GM12873 (cell line): ENCODE data around the gene HIRA.

Experiments
- TF ChIP-seq, protein P1 (sequence below): IDR thresholded peaks from 2 replicates; pipeline ENCODE4 v1.5.1; 2012; ENCODE audit warnings: low read depth, mild to moderate bottlenecking, moderate library complexity, low read length, control low read depth; ENCODE audit not compliant: insufficient read depth; ENCODE audit errors: missing control alignments

Gene HIRA

DNA sequence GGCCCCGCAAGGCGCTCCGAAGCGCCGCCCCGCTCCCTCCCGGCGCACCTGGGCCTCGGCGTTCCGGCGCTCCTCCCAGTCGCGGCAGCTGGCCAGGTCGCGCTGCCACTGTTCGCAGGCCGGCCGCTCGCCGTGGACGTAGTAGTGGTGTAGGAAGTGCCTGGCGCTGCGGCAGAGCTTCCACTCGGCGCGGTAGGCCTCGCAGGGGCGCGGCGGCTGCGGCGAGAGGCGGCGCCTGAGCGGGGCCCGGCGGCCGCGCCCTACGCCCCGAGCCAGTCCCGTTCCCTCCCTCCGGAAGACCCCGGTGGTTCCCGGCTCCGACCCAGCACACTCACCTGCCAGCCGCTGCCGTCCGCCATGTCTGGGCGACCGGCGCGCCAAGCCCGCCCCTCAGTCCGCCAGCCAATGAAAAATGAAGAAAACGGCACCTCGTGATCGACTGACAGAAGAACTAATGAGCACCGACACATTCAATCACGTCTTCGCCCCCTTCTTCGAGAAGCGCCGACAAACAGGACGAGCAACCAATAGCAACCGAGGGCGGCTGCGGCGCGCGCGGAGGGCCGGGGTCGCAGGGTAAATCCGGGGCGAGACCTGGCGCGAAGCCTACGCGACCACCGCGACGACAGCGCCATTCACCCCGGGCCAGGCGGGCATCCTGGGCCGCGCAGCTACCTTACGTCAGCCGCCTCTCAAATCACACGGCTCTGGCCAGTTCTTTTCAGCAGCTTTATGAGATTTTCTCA is 16.0 kb upstream of the HIRA start, which contains the start of gene C22orf39:
Gene C22orf39 (minus strand): TSS at position 382 of the 746 bp plus-strand sequence. CDS start 23 bp downstream, at position 359.
- TF ChIP-seq, protein P1, sequence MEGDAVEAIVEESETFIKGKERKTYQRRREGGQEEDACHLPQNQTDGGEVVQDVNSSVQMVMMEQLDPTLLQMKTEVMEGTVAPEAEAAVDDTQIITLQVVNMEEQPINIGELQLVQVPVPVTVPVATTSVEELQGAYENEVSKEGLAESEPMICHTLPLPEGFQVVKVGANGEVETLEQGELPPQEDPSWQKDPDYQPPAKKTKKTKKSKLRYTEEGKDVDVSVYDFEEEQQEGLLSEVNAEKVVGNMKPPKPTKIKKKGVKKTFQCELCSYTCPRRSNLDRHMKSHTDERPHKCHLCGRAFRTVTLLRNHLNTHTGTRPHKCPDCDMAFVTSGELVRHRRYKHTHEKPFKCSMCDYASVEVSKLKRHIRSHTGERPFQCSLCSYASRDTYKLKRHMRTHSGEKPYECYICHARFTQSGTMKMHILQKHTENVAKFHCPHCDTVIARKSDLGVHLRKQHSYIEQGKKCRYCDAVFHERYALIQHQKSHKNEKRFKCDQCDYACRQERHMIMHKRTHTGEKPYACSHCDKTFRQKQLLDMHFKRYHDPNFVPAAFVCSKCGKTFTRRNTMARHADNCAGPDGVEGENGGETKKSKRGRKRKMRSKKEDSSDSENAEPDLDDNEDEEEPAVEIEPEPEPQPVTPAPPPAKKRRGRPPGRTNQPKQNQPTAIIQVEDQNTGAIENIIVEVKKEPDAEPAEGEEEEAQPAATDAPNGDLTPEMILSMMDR: no peak

DNA sequence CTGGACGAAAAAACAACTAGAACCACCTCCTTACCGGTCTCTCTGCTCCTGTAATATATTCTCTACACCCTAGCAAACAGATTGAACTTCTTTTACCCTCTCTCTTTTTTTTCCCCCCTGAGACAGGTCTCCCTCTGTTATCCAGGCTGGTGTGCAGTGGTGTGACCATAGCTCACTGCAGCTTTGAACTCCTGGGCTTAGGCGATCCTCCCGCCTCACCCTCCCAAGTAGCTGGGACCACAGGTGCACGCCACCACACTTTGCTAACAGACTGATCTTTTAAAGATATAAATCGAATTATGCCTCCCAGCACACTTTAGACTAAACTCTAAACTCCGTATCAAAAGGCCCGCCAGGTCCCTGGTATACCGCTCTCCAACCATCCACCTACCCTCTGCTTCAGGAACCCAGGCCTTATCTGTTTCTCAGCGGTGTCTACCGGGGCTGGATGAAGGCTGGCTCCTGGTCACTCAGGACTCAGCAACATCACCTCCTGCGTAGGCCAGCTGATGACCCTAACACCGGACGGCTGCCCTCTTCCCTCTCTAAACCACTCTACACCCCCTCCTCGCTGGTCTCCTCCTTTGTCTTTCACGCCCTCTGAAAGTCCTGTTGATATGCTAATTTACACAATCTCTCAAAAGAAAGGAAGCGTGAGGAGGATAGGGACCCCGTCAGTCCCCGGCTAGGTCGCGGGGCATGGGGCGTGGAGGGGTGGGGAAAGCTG is 15.2 kb upstream of the HIRA start:
- TF ChIP-seq, protein P1: no peak

DNA sequence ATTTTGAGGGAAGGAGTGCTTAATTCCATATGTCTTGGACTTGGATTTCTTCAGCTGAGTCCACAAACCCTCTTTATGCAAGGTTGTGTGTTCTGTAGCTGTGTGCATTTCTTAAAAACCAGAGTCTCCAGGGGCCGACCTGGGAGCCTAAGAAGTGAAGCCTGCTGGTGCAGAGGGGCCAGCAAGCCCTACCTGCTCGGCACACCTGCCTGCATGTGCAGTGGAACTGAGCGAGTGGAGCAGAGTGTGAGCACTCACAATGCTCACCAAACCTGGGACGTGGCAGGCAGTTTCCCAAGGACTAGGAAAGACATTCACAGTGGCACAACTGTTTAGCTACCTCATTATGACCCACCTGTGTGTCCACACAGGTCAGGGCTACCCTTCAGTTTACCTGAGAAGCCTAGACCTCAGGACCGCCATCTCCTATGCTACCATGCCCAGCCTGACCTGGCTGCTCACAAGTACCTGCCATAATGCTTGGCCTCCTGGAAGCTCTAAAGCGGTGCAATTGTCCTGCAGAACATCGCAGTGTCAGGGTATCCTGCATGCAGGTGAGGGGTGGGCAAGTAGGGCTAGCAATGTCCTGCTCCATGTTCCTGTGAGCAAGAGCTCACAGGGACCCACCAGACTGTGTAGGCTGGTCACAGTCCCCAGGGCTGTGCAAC is 12.1 kb upstream of the HIRA start:
- TF ChIP-seq, protein P1: no peak

DNA sequence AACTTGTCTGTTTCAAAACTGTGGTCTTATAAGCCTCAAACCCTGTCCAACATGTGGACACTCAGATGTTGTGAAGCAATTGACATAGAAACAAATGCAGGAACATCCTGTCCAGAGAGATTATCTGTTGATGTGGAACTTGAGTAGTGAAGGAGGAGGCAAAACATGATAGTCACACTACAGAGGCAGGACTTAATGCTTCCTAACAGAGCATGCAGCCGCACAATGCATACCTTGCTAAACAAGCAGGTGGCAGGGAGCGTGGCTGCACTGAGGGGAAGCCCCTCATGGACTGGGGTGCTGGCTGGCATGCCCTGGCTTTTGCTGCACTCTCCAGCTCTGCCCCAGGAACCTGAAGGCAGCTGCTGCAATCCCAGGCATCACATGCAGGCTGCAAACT is 10.6 kb upstream of the HIRA start:
- TF ChIP-seq, protein P1: no peak

DNA sequence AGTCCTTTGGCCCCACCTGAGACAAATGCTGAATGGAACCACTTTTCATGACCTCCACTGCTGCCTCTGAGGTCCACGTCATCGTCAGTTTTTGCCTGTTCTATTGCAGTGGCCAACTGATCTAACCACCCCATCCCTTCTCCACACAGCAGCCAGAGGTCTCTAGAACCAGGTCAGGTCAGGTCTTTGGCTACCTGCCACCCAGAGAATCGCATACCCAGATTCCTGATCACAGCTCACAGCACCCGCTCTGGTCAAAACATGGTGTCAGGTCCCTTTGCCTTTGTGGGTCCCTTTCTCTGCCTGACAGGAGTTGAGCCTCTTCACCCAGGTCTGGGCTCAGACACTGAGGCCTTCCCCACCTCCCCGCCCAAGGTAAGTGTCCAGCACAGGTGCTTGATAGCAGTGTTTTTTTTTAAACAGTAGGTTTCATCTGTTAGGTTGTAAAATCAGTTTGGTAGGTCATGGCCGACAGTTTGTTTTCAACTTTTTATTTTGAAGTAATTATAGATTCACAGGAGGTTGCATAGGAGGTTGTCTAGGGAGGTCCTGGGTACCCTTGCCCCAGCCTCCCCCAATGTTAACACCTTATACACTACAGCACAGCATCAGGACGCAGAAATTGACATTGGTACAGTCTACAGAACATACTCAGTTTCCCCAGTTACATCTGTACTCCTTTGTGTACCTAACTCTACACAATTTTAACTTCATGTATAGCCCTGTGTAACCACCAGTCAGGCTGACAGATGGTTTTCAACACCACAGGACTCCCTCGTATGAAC is 9.1 kb upstream of the HIRA start:
- TF ChIP-seq, protein P1: no peak

DNA sequence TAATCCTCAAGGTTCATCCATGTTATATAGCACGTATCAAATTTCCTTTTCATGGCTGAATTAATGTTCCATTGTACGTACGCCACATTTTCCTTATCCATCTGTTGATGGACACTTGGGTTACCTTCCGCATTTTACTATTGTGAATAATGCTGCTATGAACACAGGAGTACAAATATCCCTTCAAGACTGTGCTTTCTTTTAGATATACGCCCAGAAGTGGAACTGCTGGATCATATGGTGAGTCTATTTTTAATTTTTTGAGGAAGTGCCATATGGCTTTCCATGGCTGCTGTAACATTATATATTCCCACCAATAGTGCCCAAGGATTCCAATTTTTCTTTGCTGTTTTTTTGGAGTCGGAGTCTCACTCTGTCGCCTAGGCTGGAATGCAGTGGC is 6.8 kb upstream of the HIRA start:
- TF ChIP-seq, protein P1: no peak
